K562 (cell line): Measurements from ENCODE around the gene DLK2. TPM values are rescaled to one million over a fixed set of nuclear protein-coding genes. Genes with fewer than 3 reads are reported as not detected.

Source experiments
- ATAC-seq: fragments of 200-7000 bp; cut with Tn5 transposase; 3 replicates; pipeline ENCODE4 v1.9.1; 2020; ENCODE audit warnings: moderate library complexity
- BruUV-seq: library from RNA; stranded (reverse); fragments of 400-500 nt; replicated peaks from 2 replicates; lab custom pipeline; 2021; lab: Mats Ljungman, UMichigan
- CTCF ChIA-PET: fragments of 300-600 bp; formaldehyde crosslinking; extraction: SDS; loops from one replicate; lab custom pipeline; 2021; ENCODE audit warnings: low intra/inter-chr PET ratio; lab: Yijun Ruan, JAX
- POLR2A ChIA-PET: fragments of 300-600, 350-650 bp; sonication (Branson Sonifier 250); formaldehyde crosslinking; extraction: SDS; loops from one replicate; lab custom pipeline; 2021; ENCODE audit warnings: antibody characterized with exemption, inconsistent platforms; lab: Yijun Ruan, JAX
- DNase-seq, 4 experiments: peaks; one replicate each; pipeline versions ENCODE4 v3.0.0 to v3.0.0-alpha.2; 2011 to 2018; ENCODE audit warnings: low spot score in 3 of 4, mixed read lengths in 3 of 4; ENCODE audit errors: extremely low read depth in 1 of 4
- FAIRE-seq: peaks from 2 replicates; lab custom pipeline; 2011; peaks lifted over from hg19 to GRCh38; lab: Jason Lieb, UNC
- H2AFZ ChIP-seq: 2 replicates; pipeline ENCODE4 v1.6.0; 2011; ENCODE audit warnings: low read depth, low read length, control low read depth, inconsistent platforms
- H3K27ac ChIP-seq: fragments of 200-600 bp; 3 replicates; pipeline ENCODE4 v1.8.0; 2011; ENCODE audit warnings: low read depth, mild to moderate bottlenecking, control low read depth, inconsistent platforms, low read length, moderate library complexity, mixed read lengths; ENCODE audit errors: extremely low read depth
- H3K27me3 ChIP-seq, 2 experiments: fragments of 300-600 bp in 1 of 2; 2 replicates in 1 of 2; 3 replicates in 1 of 2; pipeline versions ENCODE4 v1.6.0 to v1.8.0; 2011; ENCODE audit warnings: inconsistent platforms in 2 of 2, low read length in 2 of 2, mild to moderate bottlenecking in 1 of 2, mixed read lengths in 1 of 2, moderate library complexity in 1 of 2; ENCODE audit not compliant: control insufficient read depth in 2 of 2, insufficient read depth in 2 of 2
- H3K36me3 ChIP-seq: fragments of 300-600 bp; 3 replicates; pipeline ENCODE4 v1.8.0; 2011; ENCODE audit warnings: mild to moderate bottlenecking, low read length, inconsistent platforms; ENCODE audit not compliant: control insufficient read depth, insufficient read depth
- H3K4me1 ChIP-seq, 2 experiments: fragments of 200-600 bp in 1 of 2; replicated peaks in 1 of 2; 2 replicates in 1 of 2; 3 replicates in 1 of 2; pipeline versions ENCODE4 v1.5.1 to v1.8.0; 2011; ENCODE audit warnings: inconsistent platforms in 2 of 2, low read length in 2 of 2, mild to moderate bottlenecking in 1 of 2, mixed read lengths in 1 of 2, moderate library complexity in 1 of 2; ENCODE audit not compliant: control insufficient read depth in 2 of 2, insufficient read depth in 2 of 2
- H3K4me2 ChIP-seq: 2 replicates; pipeline ENCODE4 v1.6.1; 2011; ENCODE audit warnings: low read length, control low read depth, inconsistent platforms, mixed read lengths; ENCODE audit not compliant: insufficient read depth
- H3K4me3 ChIP-seq: fragments of 200-600 bp; sonication (generic), shearing (Covaris generic); 2 replicates; pipeline ENCODE4 v1.5.1; 2016; ENCODE audit warnings: control low read depth, inconsistent platforms
- H3K79me2 ChIP-seq: fragments of 200-600 bp; 3 replicates; pipeline ENCODE4 v1.8.0; 2011; ENCODE audit warnings: low read length, inconsistent platforms; ENCODE audit not compliant: control insufficient read depth, insufficient read depth
- H3K9ac ChIP-seq, 2 experiments: 2 replicates each; pipeline versions ENCODE4 v1.6.0 to v1.6.1; 2011; ENCODE audit warnings: low read depth in 2 of 2, low read length in 2 of 2, control low read depth in 1 of 2, inconsistent platforms in 1 of 2, mild to moderate bottlenecking in 1 of 2, mixed read lengths in 1 of 2; ENCODE audit not compliant: insufficient read depth in 1 of 2
- H3K9me1 ChIP-seq: one replicate; pipeline ENCODE4 v1.6.0; 2011; ENCODE audit warnings: inconsistent platforms, mild to moderate bottlenecking, low read length, moderate library complexity; ENCODE audit not compliant: control insufficient read depth, insufficient read depth
- H3K9me3 ChIP-seq: replicated peaks from 2 replicates; pipeline ENCODE4 v1.5.1; 2011; ENCODE audit warnings: low read depth, low read length, inconsistent platforms; ENCODE audit not compliant: control insufficient read depth, insufficient read depth
- H4K20me1 ChIP-seq: replicated peaks from 2 replicates; pipeline ENCODE4 v1.6.1; 2011; ENCODE audit warnings: low read length, inconsistent platforms, mixed read lengths; ENCODE audit not compliant: control insufficient read depth, insufficient read depth
- CBX5 ChIP-seq: IDR thresholded peaks from 2 replicates; pipeline ENCODE4 v1.6.1; 2014; ENCODE audit warnings: low read depth, borderline replicate concordance
- FOXA1 ChIP-seq: fragments of 450-650 bp; IDR thresholded peaks from 2 replicates; pipeline ENCODE4 v1.6.1; 2016; ENCODE audit warnings: mild to moderate bottlenecking, borderline replicate concordance
- FOXJ3 ChIP-seq: sonication (generic); formaldehyde crosslinking; IDR thresholded peaks from 2 replicates; pipeline ENCODE4 v1.4.0; 2020; ENCODE audit warnings: mild to moderate bottlenecking, missing genetic modification reagents
- MBD2 ChIP-seq: sonication (generic); IDR thresholded peaks from 2 replicates; pipeline ENCODE4 v1.6.1; 2016; ENCODE audit warnings: low read depth, borderline replicate concordance
- MYC ChIP-seq, 2 experiments: fragments of 250-450 bp in 1 of 2; sonication (Bioruptor Pico) in 1 of 2; IDR thresholded peaks; 2 replicates each; pipeline versions ENCODE4 v1.5.1 to v1.6.1; 2012 to 2021; ENCODE audit warnings: low read depth in 2 of 2, borderline replicate concordance in 1 of 2, improper control_type of control experiment in 1 of 2, low read length in 1 of 2, mild to moderate bottlenecking in 1 of 2, moderate library complexity in 1 of 2
- POLR2AphosphoS2 ChIP-seq: IDR thresholded peaks from 2 replicates; pipeline ENCODE4 v1.6.1; 2012; ENCODE audit warnings: low read length, improper control_type of control experiment
- ZNF146 ChIP-seq: IDR thresholded peaks from one replicate; pipeline ENCODE4 v1.6.1; 2018; ENCODE audit warnings: missing compliant biosample characterization; ENCODE audit not compliant: unreplicated experiment
- ZNF197 ChIP-seq: fragments of 200-800 bp; sonication (Bioruptor generic); IDR thresholded peaks from 2 replicates; pipeline ENCODE4 v1.6.1; 2016; ENCODE audit warnings: low read depth, missing genetic modification characterization, missing compliant biosample characterization
- ZNF551 ChIP-seq: fragments of 250-450 bp; sonication (Bioruptor Pico); IDR thresholded peaks from 2 replicates; pipeline ENCODE4 v1.5.0; 2021; ENCODE audit warnings: mild to moderate bottlenecking, moderate library complexity
- ZNF830 ChIP-seq: fragments of 250-450 bp; sonication (Bioruptor Pico); IDR thresholded peaks from 2 replicates; pipeline ENCODE4 v1.5.0; 2021; ENCODE audit warnings: mild to moderate bottlenecking
- WGBS: fragments of 100-300 bp; shearing (Covaris generic); methylation state at CpG from one replicate; pipeline ENCODE4 v1.1.6; 2016; ENCODE audit warnings: low coverage, mixed read lengths; ENCODE audit not compliant: insufficient coverage; ENCODE audit errors: missing lambda C conversion rate; 5-methylcytosine and 5-hydroxymethylcytosine counted together
- in situ Hi-C: fragments of 300-500 bp; cut with MboI; formaldehyde crosslinking; loops from 4 replicates; pipeline ENCODE4 v1.15.0; 2018; ENCODE audit warnings: inconsistent platforms, mixed read lengths
- intact Hi-C: fragments of 100-400 bp; cut with micrococcal nuclease; formaldehyde crosslinking; loops from 2 replicates; pipeline ENCODE4 v1.14.2; 2022
- polyA plus RNA-seq, 8 experiments: library from polyadenylated mRNA; depleted of rRNA in 4 of 8; stranded (reverse) in 5 of 8; unstranded in 3 of 8; fragments of >200 nt; fragmentation: Nextera tagmentation in 2 of 8; fragmentation: Illumina TruSeq in 1 of 8; extraction: Ambion mirVana in 2 of 8; extraction: Trizol in 1 of 8; gene quantifications; 2 replicates each; pipeline versions ENCODE4 v1.2.1 to v1.2.3, GENCODE V29; 2011 to 2014; ENCODE audit warnings: inconsistent platforms in 1 of 8, missing spikeins in 1 of 8
- total RNA-seq, 7 experiments: library from RNA; depleted of rRNA in 6 of 7; stranded (reverse); fragments of >200 nt in 6 of 7; fragmentation: Illumina TruSeq in 2 of 7; extraction: Trizol in 2 of 7; gene quantifications; 2 replicates each; pipeline versions ENCODE4 v1.2.1 to v1.2.3, GENCODE V29; 2011 to 2021; ENCODE audit warnings: low replicate concordance in 1 of 7
- TF ChIP-seq, protein P1 (sequence below): fragments of 450-650 bp; formaldehyde crosslinking; IDR thresholded peaks from 2 replicates; pipeline ENCODE4 v1.4.0; 2022; ENCODE audit warnings: missing genetic modification characterization
- TF ChIP-seq, protein P2 (sequence below): fragments of 150-350 bp; IDR thresholded peaks from 2 replicates; pipeline ENCODE4 v1.6.1; 2014; ENCODE audit warnings: low read depth, mild to moderate bottlenecking, low read length, borderline replicate concordance
- TF ChIP-seq, protein P3 (sequence below): fragments of 450-650 bp; formaldehyde crosslinking; IDR thresholded peaks from 2 replicates; pipeline ENCODE4 v1.4.0; 2022; ENCODE audit warnings: missing genetic modification characterization

The DLK2 gene
- total and polyA plus RNA-seq, 9 of the 15 experiments (the other 6 are each of a cell fraction or from before 2014, with no cell fraction given), result 0.11 to 0.53 (median 0.29) TPM; not detected in 3

DNA sequence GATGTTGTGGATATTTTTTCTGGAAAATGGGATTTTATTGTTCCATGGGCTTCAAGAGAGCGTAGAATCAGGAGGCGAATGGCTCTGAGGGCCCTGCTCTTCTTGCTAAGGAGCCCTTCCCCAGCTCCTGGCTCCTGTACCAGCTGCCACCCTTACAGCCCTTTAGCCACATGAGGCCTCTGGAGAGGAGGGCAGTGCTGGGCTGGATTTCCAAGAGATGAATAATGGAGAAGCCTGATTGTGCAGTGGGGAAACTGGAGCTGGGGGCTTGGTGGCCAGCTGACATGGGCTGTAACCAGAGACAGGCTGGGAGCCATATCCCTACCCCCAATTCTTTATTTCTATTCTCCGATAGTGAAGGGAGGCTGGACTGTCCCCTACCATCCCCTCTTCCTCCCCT, 45.6 kb upstream of the DLK2 start:
- Histone ChIP-seq H3K4me3 (no peak overlapping the region), H2AFZ (no peak overlapping the region), H3K9ac (no peak overlapping the region), H3K36me3 (peaks cover 78% of the 10 kb centered on the region; the same call in 2 of the 3 replicates), H3K4me1 (peaks cover 0 to 15% of the 10 kb centered on the region in 2 experiments; a peak in 2 of 5 replicates), H3K79me2 (no peaks in the 10 kb centered on the region), H3K27me3 (no peaks in the 10 kb centered on the region), H3K9me1 (peaks cover 3% of the 10 kb centered on the region), H3K27ac (no peak overlapping the region), H3K4me2 (no peak overlapping the region), H4K20me1 (peaks cover 15% of the 10 kb centered on the region; the same call in 1 of the 2 replicates)
- in situ Hi-C loops (no loop called here), intact Hi-C loops (no loop called here)
- FAIRE-seq, result no peak
- CTCF ChIA-PET, result no interaction called here
- no peak for ATAC-seq
- 100% methylated on average over 3 of the region's 3 CpGs for WGBS
- POLR2A ChIA-PET, result interaction anchor here (0.6 to 0.8 kb wide), 4 partner anchors 11 to 64 kb away, joined by 3 to 5 read pairs (median 3); no protein-coding TSS in a partner anchor
- no peak for DNase-seq
- no TSS peak for BruUV-seq
- TF ChIP-seq ZNF830 (CRISPR knock-in tag) (no peak), ZNF551 (CRISPR knock-in tag) (no peak), ZNF197 (CRISPR knock-in tag) (no peak), FOXJ3 (no peak), FOXA1 (no peak), POLR2AphosphoS2 (no peak), ZNF146 (CRISPR knock-in tag) (no peak), CBX5 (no peak), MBD2 (no peak), MYC (IDR thresholded peaks at IDR 0.05; ENCODE audit: low read depth, low read length) (no peak), MYC (CRISPR knock-in tag; IDR thresholded peaks at IDR 0.05; ENCODE audit: borderline replicate concordance, low read depth) (no peak)
- TF ChIP-seq, protein P1, sequence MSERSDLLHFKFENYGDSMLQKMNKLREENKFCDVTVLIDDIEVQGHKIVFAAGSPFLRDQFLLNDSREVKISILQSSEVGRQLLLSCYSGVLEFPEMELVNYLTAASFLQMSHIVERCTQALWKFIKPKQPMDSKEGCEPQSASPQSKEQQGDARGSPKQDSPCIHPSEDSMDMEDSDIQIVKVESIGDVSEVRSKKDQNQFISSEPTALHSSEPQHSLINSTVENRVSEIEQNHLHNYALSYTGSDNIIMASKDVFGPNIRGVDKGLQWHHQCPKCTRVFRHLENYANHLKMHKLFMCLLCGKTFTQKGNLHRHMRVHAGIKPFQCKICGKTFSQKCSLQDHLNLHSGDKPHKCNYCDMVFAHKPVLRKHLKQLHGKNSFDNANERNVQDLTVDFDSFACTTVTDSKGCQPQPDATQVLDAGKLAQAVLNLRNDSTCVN (CRISPR knock-in tag), result no peak
- TF ChIP-seq, protein P2, sequence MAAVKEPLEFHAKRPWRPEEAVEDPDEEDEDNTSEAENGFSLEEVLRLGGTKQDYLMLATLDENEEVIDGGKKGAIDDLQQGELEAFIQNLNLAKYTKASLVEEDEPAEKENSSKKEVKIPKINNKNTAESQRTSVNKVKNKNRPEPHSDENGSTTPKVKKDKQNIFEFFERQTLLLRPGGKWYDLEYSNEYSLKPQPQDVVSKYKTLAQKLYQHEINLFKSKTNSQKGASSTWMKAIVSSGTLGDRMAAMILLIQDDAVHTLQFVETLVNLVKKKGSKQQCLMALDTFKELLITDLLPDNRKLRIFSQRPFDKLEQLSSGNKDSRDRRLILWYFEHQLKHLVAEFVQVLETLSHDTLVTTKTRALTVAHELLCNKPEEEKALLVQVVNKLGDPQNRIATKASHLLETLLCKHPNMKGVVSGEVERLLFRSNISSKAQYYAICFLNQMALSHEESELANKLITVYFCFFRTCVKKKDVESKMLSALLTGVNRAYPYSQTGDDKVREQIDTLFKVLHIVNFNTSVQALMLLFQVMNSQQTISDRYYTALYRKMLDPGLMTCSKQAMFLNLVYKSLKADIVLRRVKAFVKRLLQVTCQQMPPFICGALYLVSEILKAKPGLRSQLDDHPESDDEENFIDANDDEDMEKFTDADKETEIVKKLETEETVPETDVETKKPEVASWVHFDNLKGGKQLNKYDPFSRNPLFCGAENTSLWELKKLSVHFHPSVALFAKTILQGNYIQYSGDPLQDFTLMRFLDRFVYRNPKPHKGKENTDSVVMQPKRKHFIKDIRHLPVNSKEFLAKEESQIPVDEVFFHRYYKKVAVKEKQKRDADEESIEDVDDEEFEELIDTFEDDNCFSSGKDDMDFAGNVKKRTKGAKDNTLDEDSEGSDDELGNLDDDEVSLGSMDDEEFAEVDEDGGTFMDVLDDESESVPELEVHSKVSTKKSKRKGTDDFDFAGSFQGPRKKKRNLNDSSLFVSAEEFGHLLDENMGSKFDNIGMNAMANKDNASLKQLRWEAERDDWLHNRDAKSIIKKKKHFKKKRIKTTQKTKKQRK, result no peak
- TF ChIP-seq, protein P3, sequence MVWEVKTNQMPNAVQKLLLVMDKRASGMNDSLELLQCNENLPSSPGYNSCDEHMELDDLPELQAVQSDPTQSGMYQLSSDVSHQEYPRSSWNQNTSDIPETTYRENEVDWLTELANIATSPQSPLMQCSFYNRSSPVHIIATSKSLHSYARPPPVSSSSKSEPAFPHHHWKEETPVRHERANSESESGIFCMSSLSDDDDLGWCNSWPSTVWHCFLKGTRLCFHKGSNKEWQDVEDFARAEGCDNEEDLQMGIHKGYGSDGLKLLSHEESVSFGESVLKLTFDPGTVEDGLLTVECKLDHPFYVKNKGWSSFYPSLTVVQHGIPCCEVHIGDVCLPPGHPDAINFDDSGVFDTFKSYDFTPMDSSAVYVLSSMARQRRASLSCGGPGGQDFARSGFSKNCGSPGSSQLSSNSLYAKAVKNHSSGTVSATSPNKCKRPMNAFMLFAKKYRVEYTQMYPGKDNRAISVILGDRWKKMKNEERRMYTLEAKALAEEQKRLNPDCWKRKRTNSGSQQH (CRISPR knock-in tag), result no peak
- TF ChIP-seq, all 486 proteins: peak for 0
- no peaks in the 10 kb centered on the region for H3K9me3 ChIP-seq
